ENCODE measurements around the gene ARSD.
"Not testable (repeated sequence)": the region's sequence is repeated elsewhere in the genome, so short reads cannot be mapped to it uniquely, and the experiment has no call there.

The ARSD gene

DNA sequence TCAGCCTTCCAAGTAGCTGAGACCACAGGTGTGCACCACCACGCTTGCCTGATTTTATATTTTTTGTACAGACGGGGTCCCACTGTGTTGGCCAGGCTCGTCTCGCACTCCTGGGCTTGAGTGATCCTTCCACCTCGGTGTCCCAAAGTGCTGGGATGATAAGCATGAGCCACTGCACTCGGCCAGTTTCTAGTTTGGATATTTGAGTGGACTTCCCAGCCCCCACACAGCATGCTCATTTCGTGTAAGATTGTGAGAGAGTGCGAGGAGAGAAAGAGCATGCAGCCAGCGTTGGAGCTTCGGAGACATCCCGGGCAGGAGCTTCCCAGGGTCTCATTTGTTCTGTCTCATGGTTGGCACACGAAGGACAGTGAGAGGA is 31.8 kb downstream of the ARSD start:
- in situ Hi-C loops (cut with MboI; ENCODE audit: low sequenced_read_pairs, unreplicated experiment) = no loop called here
- no peak for DNase-seq (ENCODE audit: low spot score)

DNA sequence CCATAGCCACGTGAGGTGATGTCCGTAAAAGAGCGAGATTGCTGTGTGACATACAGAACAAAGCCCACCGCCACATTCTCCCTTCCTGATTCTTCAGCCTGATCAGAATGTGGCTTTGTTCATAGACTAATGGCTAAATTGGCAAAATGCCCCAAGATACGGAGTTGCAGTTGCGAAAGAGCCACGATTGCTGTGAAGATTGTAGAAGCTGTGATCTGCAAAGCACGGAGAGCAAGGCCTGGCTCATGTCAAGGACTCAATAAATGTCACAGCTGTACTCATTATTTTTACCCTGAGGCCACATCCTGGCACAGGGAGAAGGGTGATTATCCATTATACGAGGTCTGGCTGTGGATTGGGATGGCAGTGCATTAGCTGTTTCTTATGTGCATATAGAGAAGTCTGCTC is 34.2 kb downstream of the ARSD start:
- in situ Hi-C loops (cut with MboI; ENCODE audit: low sequenced_read_pairs, unreplicated experiment) = no loop called here
- DNase-seq (ENCODE audit: low spot score) = no peak
- TF ChIP-seq, protein P1, sequence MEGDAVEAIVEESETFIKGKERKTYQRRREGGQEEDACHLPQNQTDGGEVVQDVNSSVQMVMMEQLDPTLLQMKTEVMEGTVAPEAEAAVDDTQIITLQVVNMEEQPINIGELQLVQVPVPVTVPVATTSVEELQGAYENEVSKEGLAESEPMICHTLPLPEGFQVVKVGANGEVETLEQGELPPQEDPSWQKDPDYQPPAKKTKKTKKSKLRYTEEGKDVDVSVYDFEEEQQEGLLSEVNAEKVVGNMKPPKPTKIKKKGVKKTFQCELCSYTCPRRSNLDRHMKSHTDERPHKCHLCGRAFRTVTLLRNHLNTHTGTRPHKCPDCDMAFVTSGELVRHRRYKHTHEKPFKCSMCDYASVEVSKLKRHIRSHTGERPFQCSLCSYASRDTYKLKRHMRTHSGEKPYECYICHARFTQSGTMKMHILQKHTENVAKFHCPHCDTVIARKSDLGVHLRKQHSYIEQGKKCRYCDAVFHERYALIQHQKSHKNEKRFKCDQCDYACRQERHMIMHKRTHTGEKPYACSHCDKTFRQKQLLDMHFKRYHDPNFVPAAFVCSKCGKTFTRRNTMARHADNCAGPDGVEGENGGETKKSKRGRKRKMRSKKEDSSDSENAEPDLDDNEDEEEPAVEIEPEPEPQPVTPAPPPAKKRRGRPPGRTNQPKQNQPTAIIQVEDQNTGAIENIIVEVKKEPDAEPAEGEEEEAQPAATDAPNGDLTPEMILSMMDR (IDR thresholded peaks at IDR 0.05; ENCODE audit: borderline replicate concordance, control extremely low read depth, extremely low read depth, insufficient read depth, missing control alignments) = no peak

More for the DNA sequence above, 31.8 kb downstream of the ARSD start:
- TF ChIP-seq, protein P1 (IDR thresholded peaks at IDR 0.05; ENCODE audit: borderline replicate concordance, control extremely low read depth, extremely low read depth, insufficient read depth, missing control alignments) = no peak

DNA sequence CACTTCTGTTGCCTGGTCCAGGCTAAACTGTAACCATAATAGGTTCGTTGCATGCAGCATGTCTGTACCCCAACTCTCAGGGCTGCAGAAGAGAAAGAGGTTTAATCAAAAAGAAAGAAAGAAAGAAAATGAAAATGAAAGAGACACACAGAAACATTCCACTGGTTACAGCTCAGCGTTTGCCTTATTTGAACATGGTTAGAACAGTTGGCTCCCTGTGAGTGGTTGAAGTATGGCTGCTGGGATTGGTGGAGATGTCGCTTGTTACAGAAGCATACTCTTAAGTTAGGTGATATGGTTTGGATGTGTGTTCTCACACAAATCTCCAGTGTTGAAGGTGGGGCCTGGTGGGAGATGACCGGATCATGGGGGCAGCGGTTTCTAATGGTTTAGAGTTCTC is 36.3 kb downstream of the ARSD start:
- TF ChIP-seq, protein P1 (IDR thresholded peaks at IDR 0.05; ENCODE audit: borderline replicate concordance, control extremely low read depth, extremely low read depth, insufficient read depth, missing control alignments) = no peak
- in situ Hi-C loops (cut with MboI; ENCODE audit: low sequenced_read_pairs, unreplicated experiment) = no loop called here

DNA sequence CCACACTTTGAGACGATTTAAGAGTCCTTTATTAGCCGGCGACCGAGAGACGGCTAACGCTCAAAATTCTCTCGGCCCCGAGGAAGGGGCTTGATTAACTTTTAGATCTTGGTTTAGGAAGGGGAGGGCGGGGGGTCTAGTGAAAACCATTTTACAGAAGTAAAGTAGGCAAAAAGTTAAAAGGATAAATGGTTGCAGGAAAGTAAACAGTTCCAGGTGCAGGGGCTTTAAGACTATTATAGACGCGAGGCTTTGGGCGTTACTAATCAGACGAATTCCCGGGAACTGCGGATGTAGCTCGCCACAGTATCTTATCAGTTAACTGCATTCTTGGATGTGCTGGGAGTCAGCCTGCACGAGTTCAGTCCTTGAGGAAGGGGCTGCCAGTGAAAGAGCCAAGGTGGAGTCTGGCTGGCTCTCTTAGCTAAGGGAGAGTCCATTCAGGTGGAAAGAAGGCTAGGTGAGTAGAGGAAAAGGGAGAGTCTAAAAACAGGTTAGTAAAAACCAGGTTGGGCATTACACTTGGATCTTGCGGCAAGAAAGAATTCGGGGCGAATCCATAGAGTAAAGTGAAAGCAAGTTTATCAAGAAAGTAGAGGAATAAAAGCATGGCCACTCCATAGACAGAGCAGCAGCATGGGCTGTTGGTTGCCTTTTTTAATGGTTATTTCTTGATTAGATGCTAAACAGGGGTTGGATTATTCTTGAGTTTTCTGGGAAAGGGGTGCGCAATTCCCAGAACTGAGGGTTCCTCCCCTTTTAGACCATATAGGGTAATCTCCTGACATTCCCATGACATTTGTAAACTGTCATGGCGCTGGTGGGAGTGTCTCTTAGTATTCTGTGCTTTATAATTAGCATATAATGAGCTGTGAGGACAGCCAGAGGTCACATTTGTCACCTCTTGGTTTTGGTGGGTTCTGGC is 38.3 kb downstream of the ARSD start:
- in situ Hi-C loops (cut with MboI; ENCODE audit: low sequenced_read_pairs, unreplicated experiment); DNase-seq (ENCODE audit: low spot score): not testable (repeated sequence)

More for the DNA sequence above, 36.3 kb downstream of the ARSD start:
- DNase-seq (ENCODE audit: low spot score) = no peak

DNA sequence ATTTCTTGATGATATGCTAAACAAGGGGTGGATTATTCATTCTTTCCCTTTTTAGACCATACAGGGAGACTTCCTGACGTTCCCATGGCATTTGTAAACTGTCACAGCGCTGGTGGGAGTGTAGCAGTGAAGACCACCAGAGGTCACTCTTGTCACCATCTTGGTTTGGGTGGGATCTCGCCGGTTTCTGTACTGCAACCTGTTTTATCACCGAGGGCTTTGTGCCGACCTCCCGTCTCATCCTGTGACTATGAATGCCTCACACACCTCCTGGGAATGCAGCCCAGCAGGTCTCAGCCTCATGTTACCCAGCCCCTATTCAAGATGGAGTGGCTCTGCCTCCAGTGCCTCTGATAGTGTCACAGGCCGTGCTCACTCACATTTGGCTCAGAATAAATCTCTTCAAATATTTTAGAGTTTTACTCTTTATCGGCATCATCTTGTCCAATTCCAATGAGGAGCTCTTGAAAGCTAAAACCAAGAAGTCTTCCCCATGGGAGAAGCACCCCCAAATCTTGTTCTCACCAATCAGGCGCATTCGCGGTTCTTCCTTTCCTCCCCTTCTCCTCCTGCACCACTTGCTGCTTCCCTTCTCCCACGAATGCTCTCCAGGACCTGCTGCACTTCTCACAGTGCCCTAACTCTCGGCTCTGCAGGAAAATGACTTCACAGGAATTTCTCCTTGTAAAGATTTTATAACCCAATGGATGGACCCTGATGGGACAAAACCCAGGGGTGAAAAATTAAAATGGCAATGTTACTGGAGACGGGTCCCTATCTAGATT is 39.2 kb downstream of the ARSD start:
- in situ Hi-C loops (cut with MboI; ENCODE audit: low sequenced_read_pairs, unreplicated experiment); DNase-seq (ENCODE audit: low spot score): not testable (repeated sequence)

DNA sequence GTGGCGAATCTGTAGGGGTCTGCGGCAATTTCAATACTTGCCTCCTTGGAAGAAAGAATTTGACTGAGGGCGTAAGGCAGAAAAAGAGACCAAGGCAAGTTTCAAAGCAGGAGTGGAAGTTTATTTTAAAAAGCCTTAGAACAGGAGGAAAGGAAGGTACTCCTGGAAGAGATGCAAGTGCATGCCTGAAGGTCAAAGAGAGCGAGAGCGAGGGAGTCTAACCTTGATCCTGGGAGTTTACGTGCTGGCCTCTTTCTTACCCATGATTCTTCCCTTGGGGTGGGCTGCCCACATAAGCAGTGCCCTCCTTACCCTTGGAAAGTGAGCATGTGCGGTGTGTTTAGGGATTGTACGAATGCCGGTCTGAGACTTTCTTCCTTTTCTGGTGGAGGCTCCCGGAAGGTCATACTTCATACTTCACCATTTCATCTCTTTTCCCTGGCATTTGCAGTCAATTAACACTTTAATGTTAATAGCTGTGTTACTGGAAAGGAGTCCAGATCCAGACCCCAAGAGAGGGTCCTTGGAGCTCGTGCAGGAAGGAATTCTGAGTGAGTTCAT is 40.0 kb downstream of the ARSD start:
- DNase-seq (ENCODE audit: low spot score) = no peak
- in situ Hi-C loops (cut with MboI; ENCODE audit: low sequenced_read_pairs, unreplicated experiment) = no loop called here
- TF ChIP-seq, protein P1 (IDR thresholded peaks at IDR 0.05; ENCODE audit: borderline replicate concordance, control extremely low read depth, extremely low read depth, insufficient read depth, missing control alignments) = no peak

DNA sequence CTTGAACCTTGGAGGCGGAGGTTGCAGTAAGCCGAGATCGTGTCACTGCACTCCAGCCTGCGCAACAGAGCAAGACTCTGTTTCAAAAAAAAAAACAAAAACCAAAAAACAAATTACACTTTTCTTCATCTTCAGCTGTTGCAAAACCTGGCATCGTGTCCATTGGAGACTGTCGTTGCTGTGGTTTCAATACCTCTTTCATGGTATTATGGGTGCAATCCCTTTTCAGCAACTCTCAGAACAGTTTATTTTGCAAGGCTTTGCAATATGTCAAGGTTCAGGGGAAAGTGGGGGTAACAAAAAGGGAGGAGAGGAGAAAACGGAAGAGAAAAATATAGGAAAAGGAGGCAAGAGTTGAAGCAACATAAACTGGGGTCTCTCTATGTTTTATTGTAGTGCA is 40.8 kb downstream of the ARSD start:
- TF ChIP-seq, protein P1 (IDR thresholded peaks at IDR 0.05; ENCODE audit: borderline replicate concordance, control extremely low read depth, extremely low read depth, insufficient read depth, missing control alignments) = no peak
- DNase-seq (ENCODE audit: low spot score) = no peak
- in situ Hi-C loops (cut with MboI; ENCODE audit: low sequenced_read_pairs, unreplicated experiment) = no loop called here
